Endothelial cell of umbilical vein (primary cell): ENCODE measurements around the gene CIB2. TPM values are rescaled to one million over a fixed set of nuclear protein-coding genes. Genes with fewer than 3 reads are reported as not detected.

Source experiments
- BruUV-seq: library from RNA; stranded (reverse); fragments of 400-500 nt; replicated peaks from 2 replicates; lab custom pipeline; 2021; lab: Mats Ljungman, UMichigan
- CTCF ChIA-PET: fragments of 300-600, 350-600 bp; sonication (Branson Sonifier 250); formaldehyde crosslinking; loops from one replicate; lab custom pipeline; 2021; ENCODE audit warnings: antibody characterized with exemption, inconsistent platforms; lab: Charles Lee
- POLR2A ChIA-PET: fragments of 300-600, 350-600 bp; sonication (Branson Sonifier 250); formaldehyde crosslinking; loops from one replicate; lab custom pipeline; 2021; ENCODE audit warnings: antibody characterized with exemption, inconsistent platforms; lab: Charles Lee
- DNase-seq: peaks from one replicate; pipeline ENCODE4 v3.0.0-alpha.2; 2011; ENCODE audit warnings: low read depth, low spot score
- FAIRE-seq: peaks from 2 replicates; lab custom pipeline; 2011; peaks lifted over from hg19 to GRCh38; lab: Jason Lieb, UNC
- H2AFZ ChIP-seq: 2 replicates; pipeline ENCODE4 v1.6.0; 2012; ENCODE audit warnings: low read depth, low read length, control low read depth, inconsistent platforms
- H3K27ac ChIP-seq: 2 replicates; pipeline ENCODE4 v1.5.1; 2011; ENCODE audit warnings: low read depth, mild to moderate bottlenecking, control low read depth, low read length, moderate library complexity; ENCODE audit not compliant: insufficient read depth
- H3K27me3 ChIP-seq, 2 experiments: 2 replicates each; pipeline versions ENCODE4 v1.6.0 to v1.6.1; 2011; ENCODE audit warnings: low read length in 2 of 2, mixed read lengths in 1 of 2; ENCODE audit not compliant: control insufficient read depth in 2 of 2, insufficient read depth in 2 of 2
- H3K36me3 ChIP-seq, 2 experiments: 2 replicates in 1 of 2; 3 replicates in 1 of 2; pipeline ENCODE4 v1.5.1; 2011; ENCODE audit warnings: low read length in 2 of 2, mild to moderate bottlenecking in 1 of 2, moderate library complexity in 1 of 2; ENCODE audit not compliant: control insufficient read depth in 2 of 2, insufficient read depth in 2 of 2; ENCODE audit errors: extremely low read depth in 1 of 2
- H3K4me1 ChIP-seq: 3 replicates; pipeline ENCODE4 v1.5.1; 2011; ENCODE audit warnings: mild to moderate bottlenecking, low read length; ENCODE audit not compliant: control insufficient read depth, insufficient read depth; ENCODE audit errors: extremely low read depth
- H3K4me2 ChIP-seq: 2 replicates; pipeline ENCODE4 v1.6.1; 2011; ENCODE audit warnings: low read length, control low read depth, mixed read lengths; ENCODE audit not compliant: insufficient read depth
- H3K4me3 ChIP-seq, 3 experiments: fragments of 200-600 bp in 1 of 3; sonication (generic), shearing (Covaris generic) in 1 of 3; replicated peaks in 1 of 3; 2 replicates each; pipeline ENCODE4 v1.5.1; 2011 to 2016; ENCODE audit warnings: control low read depth in 3 of 3, low read length in 3 of 3, mild to moderate bottlenecking in 2 of 3, inconsistent platforms in 1 of 3, low read depth in 1 of 3, moderate library complexity in 1 of 3; ENCODE audit not compliant: insufficient read depth in 1 of 3
- H3K79me2 ChIP-seq: 2 replicates; pipeline ENCODE4 v1.6.0; 2012; ENCODE audit warnings: low read length, inconsistent platforms; ENCODE audit not compliant: control insufficient read depth, insufficient read depth
- H3K9ac ChIP-seq: replicated peaks from 2 replicates; pipeline ENCODE3; 2011; ENCODE audit warnings: low read length, control low read depth; ENCODE audit not compliant: insufficient read depth; ENCODE audit errors: extremely low read depth
- H3K9me1 ChIP-seq: replicated peaks from 3 replicates; pipeline ENCODE4 v1.6.0; 2011; ENCODE audit warnings: mild to moderate bottlenecking, low read length; ENCODE audit not compliant: control insufficient read depth, insufficient read depth; ENCODE audit errors: extremely low read depth
- H3K9me3 ChIP-seq: replicated peaks from 2 replicates; pipeline ENCODE4 v1.5.1; 2012; ENCODE audit warnings: low read length, inconsistent platforms; ENCODE audit not compliant: control insufficient read depth, insufficient read depth
- H4K20me1 ChIP-seq: replicated peaks from 2 replicates; pipeline ENCODE3; 2011; ENCODE audit warnings: mild to moderate bottlenecking, low read length; ENCODE audit not compliant: control insufficient read depth, insufficient read depth; ENCODE audit errors: extremely low read depth
- FOS ChIP-seq: IDR thresholded peaks from 2 replicates; pipeline ENCODE4 v1.6.1; 2011; ENCODE audit warnings: mild to moderate bottlenecking, low read length, moderate library complexity, borderline replicate concordance; ENCODE audit not compliant: insufficient read depth
- POLR2A ChIP-seq: IDR thresholded peaks from 2 replicates; pipeline ENCODE4 v1.6.1; 2012; ENCODE audit warnings: low read depth, mild to moderate bottlenecking, control low read depth, low read length
- dilution Hi-C: fragments of 300-500 bp; cut with MboI; formaldehyde crosslinking; loops from one replicate; pipeline ENCODE4 v1.15.0; 2019; ENCODE audit warnings: low sequenced_read_pairs; ENCODE audit not compliant: extremely low pct_ligation_motif_present
- intact Hi-C: fragments of 100-400 bp; cut with micrococcal nuclease; formaldehyde crosslinking; loops from one replicate; pipeline ENCODE4 v1.10.0; 2022
- polyA plus RNA-seq, 4 experiments: library from polyadenylated mRNA; depleted of rRNA in 3 of 4; stranded (reverse) in 3 of 4; unstranded in 1 of 4; fragments of >200 nt; gene quantifications; 2 replicates each; pipeline versions ENCODE4 v1.2.1 to v1.2.3, GENCODE V29; 2011 to 2012; ENCODE audit warnings: missing spikeins in 1 of 4
- total RNA-seq: library from RNA; stranded (reverse); gene quantifications from 2 replicates; pipeline ENCODE4 v1.2.3, GENCODE V29; 2021
- TF ChIP-seq, protein P1 (sequence below): IDR thresholded peaks from 2 replicates; pipeline ENCODE4 v1.6.1; 2011; ENCODE audit not compliant: insufficient read depth, insufficient read length

The CIB2 gene
- total and polyA plus RNA-seq, 2 donors (not counting 3 experiments of a cell fraction or from before 2014, with no cell fraction given) = 4.0 to 7.7 TPM

GRCh38 chr15:78071383-78071782 lies 59.9 kb downstream of the CIB2 start:
- Histone ChIP-seq H3K9me1 (no peaks in the 10 kb centered on the region), H3K4me2 (no peak overlapping the region), H3K79me2 (peaks cover 87% of the 10 kb centered on the region), H4K20me1 (no peaks in the 10 kb centered on the region), H3K9me3 (no peaks in the 10 kb centered on the region), H3K4me3 (no peak overlapping the region), H3K9ac (no peak overlapping the region), H3K27ac (no peak overlapping the region), H3K36me3 (no peaks in the 10 kb centered on the region), H3K27me3 (no peaks in the 10 kb centered on the region), H2AFZ (no peak overlapping the region), H3K4me1 (peaks cover 58% of the 10 kb centered on the region)
- no TSS peak for BruUV-seq
- intact Hi-C loops (no loop called here), dilution Hi-C loops (no loop called here)
- TF ChIP-seq, protein P1, sequence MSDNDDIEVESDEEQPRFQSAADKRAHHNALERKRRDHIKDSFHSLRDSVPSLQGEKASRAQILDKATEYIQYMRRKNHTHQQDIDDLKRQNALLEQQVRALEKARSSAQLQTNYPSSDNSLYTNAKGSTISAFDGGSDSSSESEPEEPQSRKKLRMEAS = no peak
- TF ChIP-seq FOS (no peak), POLR2A (no peak)
- ChIA-PET POLR2A (no interaction called here), CTCF (interaction anchor here (0.9 to 1.9 kb wide), 3 partner anchors 15 to 37 kb away, joined by 3 to 6 read pairs (median 4); no protein-coding TSS in a partner anchor)
- FAIRE-seq (no peak), DNase-seq (no peak)

GRCh38 chr15:78070049-78070700 lies 61.1 kb downstream of the CIB2 start:
- dilution Hi-C loops (no loop called here), intact Hi-C loops (no loop called here)
- Histone ChIP-seq H4K20me1 (no peaks in the 10 kb centered on the region), H3K4me1 (peaks cover 61% of the 10 kb centered on the region), H2AFZ (no peak overlapping the region), H3K9me3 (no peaks in the 10 kb centered on the region), H3K79me2 (peaks cover 94% of the 10 kb centered on the region), H3K36me3 (no peaks in the 10 kb centered on the region), H3K4me3 (no peak overlapping the region), H3K27me3 (no peaks in the 10 kb centered on the region), H3K27ac (peak overlapping the region; percentile 79), H3K9me1 (no peaks in the 10 kb centered on the region), H3K4me2 (peak overlapping the region; percentile 43), H3K9ac (no peak overlapping the region)
- BruUV-seq = no TSS peak
- FAIRE-seq (peak; percentile 47), DNase-seq (peak; percentile 35)
- ChIA-PET CTCF (interaction anchor here (0.6 to 3.8 kb wide), 9 partner anchors 11 to 65 kb away, joined by 3 to 25 read pairs (median 6); no protein-coding TSS in a partner anchor), POLR2A (interaction anchor here (0.6 kb wide), 1 partner anchor 111 kb away, joined by 3 read pairs; no protein-coding TSS in a partner anchor)
- TF ChIP-seq, protein P1 = no peak
